Hepatocyte (in vitro differentiated cells): ENCODE measurements around the gene RIPOR2. TPM values are rescaled to one million over a fixed set of nuclear protein-coding genes. Genes with fewer than 3 reads are reported as not detected.

Source experiments
- polyA plus RNA-seq: library from polyadenylated mRNA; unstranded; fragments of >200 nt; fragmentation: Nextera tagmentation; extraction: Ambion mirVana; gene quantifications from 2 replicates; pipeline ENCODE4 v1.2.1, GENCODE V29; 2016
- total RNA-seq: library from RNA; depleted of rRNA; stranded (reverse); fragments of >200 nt; gene quantifications from 2 replicates; pipeline ENCODE4 v1.2.3, GENCODE V29; 2014

The RIPOR2 gene
- total and polyA plus RNA-seq, 2 experiments from 2014 or later: 11.8 to 17.3 TPM

Other genes with a start within 250 kb of the RIPOR2 start
- 64.1 and 72.1 TPM in 2 replicates for gene C6orf62, start 216.8 kb downstream of the RIPOR2 start, total RNA-seq
- 27.2 and 29.6 TPM in 2 replicates for gene C6orf62, start 216.8 kb downstream of the RIPOR2 start, polyA plus RNA-seq
- 66.8 and 73.1 TPM in 2 replicates for gene GMNN, start 161.0 kb downstream of the RIPOR2 start, total RNA-seq
- gene GMNN, start 161.0 kb downstream of the RIPOR2 start, polyA plus RNA-seq: 65.3 and 76.3 TPM in 2 replicates
- gene ARMH2, start 137.0 kb downstream of the RIPOR2 start, total RNA-seq: not detected in 2 replicates
- gene ARMH2, start 137.0 kb downstream of the RIPOR2 start, polyA plus RNA-seq: not detected in 2 replicates